Lung (tissue), 12 donors: ENCODE results near the gene MIPEP. TPM values are rescaled to one million over a fixed set of nuclear protein-coding genes. Genes with fewer than 3 reads are reported as not detected.

Experiments
- ATAC-seq: fragments of 200-7000 bp; cut with Tn5 transposase; one replicate; pipeline ENCODE4 v1.9.1; 2020; ENCODE audit warnings: moderate number of reproducible peaks; ENCODE audit not compliant: insufficient read depth, low FRiP score
- DNase-seq, 3 donors: peaks; one replicate each; pipeline ENCODE4 v3.0.0-alpha.2; 2013 to 2017
- H3K27ac ChIP-seq, 2 donors: one replicate each; pipeline ENCODE4 v1.5.1; 2013; ENCODE audit warnings: mild to moderate bottlenecking in 2 of 2, moderate library complexity in 2 of 2, control low read depth in 1 of 2, inconsistent platforms in 1 of 2, low read depth in 1 of 2, low read length in 1 of 2
- H3K27me3 ChIP-seq, 3 donors: one replicate each; pipeline ENCODE4 v1.5.1; 2013; ENCODE audit warnings: low read length in 2 of 3; ENCODE audit not compliant: control insufficient read depth in 3 of 3, insufficient read depth in 3 of 3
- H3K36me3 ChIP-seq, 4 donors: one replicate each; pipeline ENCODE4 v1.5.1; 2013; ENCODE audit warnings: low read length in 4 of 4, mild to moderate bottlenecking in 1 of 4, moderate library complexity in 1 of 4; ENCODE audit not compliant: control insufficient read depth in 4 of 4, insufficient read depth in 4 of 4
- H3K4me1 ChIP-seq, 5 donors: one replicate each; pipeline ENCODE4 v1.5.1; 2013; ENCODE audit warnings: low read length in 5 of 5, mild to moderate bottlenecking in 2 of 5, moderate library complexity in 1 of 5; ENCODE audit not compliant: control insufficient read depth in 5 of 5, insufficient read depth in 5 of 5
- H3K4me3 ChIP-seq: one replicate; pipeline ENCODE4 v1.5.1; 2013; ENCODE audit warnings: mild to moderate bottlenecking, control low read depth, moderate library complexity
- H3K9ac ChIP-seq, 2 donors: one replicate each; pipeline ENCODE4 v1.5.1; 2013; ENCODE audit warnings: low read length in 2 of 2, control low read depth in 1 of 2; ENCODE audit not compliant: insufficient read depth in 1 of 2
- H3K9me3 ChIP-seq, 4 donors: one replicate each; pipeline ENCODE4 v1.5.1; 2013; ENCODE audit warnings: low read length in 3 of 4, mild to moderate bottlenecking in 1 of 4, moderate library complexity in 1 of 4; ENCODE audit not compliant: control insufficient read depth in 4 of 4, insufficient read depth in 3 of 4
- WGBS, 2 donors: extraction: QIAGEN DNeasy Blood & Tissue Kit; methylation state at CpG; one replicate each; pipeline ENCODE4 v1.1.7; 2013; 5-methylcytosine and 5-hydroxymethylcytosine counted together
- polyA plus RNA-seq, 2 donors: library from polyadenylated mRNA; stranded (reverse); fragments of 200-250 nt; gene quantifications; one replicate each; pipeline ENCODE4 v1.2.1, GENCODE V29; 2013
- total RNA-seq, 2 donors: library from RNA; depleted of rRNA in 1 of 2; stranded (reverse); fragments of >200 nt in 1 of 2; gene quantifications; one replicate each; pipeline ENCODE4 v1.2.1, GENCODE V29; 2014 to 2021
- TF ChIP-seq, protein P1 (sequence below): IDR thresholded peaks from 2 replicates; pipeline ENCODE4 v1.5.1; 2012; ENCODE audit warnings: mild to moderate bottlenecking; ENCODE audit errors: control extremely low read depth, extremely low read depth
- donor health status: control.
- donor health status: control.
- donor health status: Bipolar disorder and iron deficiency.
- donor health status: healthy.
- donor health status: DM: yes; HTN: yes; CAD: no.

The MIPEP gene
- total and polyA plus RNA-seq, 4 donors = 12.9 to 35.1 (median 25.3) TPM

DNA sequence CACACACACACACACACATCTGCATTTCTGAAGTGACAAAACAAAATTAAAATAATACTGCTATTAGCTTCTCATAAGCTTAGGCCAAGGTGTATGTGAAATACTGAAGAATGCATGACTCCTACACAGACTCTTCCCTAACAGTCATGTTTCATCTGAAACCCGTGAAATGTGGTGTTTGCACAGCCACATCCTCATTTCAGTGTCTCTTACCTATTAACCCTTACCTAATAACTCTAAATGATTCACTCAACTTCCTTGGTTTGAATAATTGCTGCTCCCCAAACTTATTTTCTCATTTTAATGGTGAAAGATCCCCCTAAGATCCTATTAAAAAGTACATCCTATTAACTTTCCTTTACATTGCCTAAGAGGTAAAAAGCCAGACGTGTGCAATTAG lies 117.6 kb downstream of the MIPEP start:
- H3K36me3 ChIP-seq = no peaks in the 10 kb centered on the region
- peaks cover 0 to 39% (median 7%) of the 10 kb centered on the region in 5 donors for H3K4me1 ChIP-seq
- H3K27me3 ChIP-seq = no peaks in the 10 kb centered on the region
- TF ChIP-seq, protein P1, sequence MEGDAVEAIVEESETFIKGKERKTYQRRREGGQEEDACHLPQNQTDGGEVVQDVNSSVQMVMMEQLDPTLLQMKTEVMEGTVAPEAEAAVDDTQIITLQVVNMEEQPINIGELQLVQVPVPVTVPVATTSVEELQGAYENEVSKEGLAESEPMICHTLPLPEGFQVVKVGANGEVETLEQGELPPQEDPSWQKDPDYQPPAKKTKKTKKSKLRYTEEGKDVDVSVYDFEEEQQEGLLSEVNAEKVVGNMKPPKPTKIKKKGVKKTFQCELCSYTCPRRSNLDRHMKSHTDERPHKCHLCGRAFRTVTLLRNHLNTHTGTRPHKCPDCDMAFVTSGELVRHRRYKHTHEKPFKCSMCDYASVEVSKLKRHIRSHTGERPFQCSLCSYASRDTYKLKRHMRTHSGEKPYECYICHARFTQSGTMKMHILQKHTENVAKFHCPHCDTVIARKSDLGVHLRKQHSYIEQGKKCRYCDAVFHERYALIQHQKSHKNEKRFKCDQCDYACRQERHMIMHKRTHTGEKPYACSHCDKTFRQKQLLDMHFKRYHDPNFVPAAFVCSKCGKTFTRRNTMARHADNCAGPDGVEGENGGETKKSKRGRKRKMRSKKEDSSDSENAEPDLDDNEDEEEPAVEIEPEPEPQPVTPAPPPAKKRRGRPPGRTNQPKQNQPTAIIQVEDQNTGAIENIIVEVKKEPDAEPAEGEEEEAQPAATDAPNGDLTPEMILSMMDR = no peak
- no peak overlapping the region for H3K27ac ChIP-seq
- 54 to 55% methylated on average over 2 of the region's 2 CpGs for WGBS, 2 donors
- no peaks in the 10 kb centered on the region for H3K9me3 ChIP-seq
- H3K4me3 ChIP-seq = no peak overlapping the region
- ATAC-seq = no peak
- no peak for DNase-seq
- H3K9ac ChIP-seq = no peak overlapping the region

DNA sequence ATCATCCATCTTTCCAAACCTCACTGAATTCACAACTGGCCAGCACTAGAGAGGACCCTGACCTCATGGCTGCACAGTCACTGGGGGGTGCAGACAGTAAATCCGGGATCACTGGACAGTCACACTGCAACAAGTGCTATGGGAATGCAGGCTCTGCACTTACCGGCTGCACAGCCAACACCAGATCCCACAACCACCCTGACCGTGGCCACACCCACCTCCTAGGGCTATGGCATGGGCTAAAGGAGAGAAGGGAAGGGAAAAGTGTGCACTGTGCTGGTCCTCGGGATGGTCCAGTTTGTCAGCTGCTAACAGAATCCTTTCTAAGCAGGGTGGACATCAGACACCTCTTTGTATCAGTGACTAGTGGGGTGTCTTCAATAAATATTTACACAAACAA lies 118.2 kb downstream of the MIPEP start:
- WGBS, 2 donors = 92 to 93% methylated on average over 4 of the region's 4 CpGs
- ATAC-seq (no peak), DNase-seq (no peak)

DNA sequence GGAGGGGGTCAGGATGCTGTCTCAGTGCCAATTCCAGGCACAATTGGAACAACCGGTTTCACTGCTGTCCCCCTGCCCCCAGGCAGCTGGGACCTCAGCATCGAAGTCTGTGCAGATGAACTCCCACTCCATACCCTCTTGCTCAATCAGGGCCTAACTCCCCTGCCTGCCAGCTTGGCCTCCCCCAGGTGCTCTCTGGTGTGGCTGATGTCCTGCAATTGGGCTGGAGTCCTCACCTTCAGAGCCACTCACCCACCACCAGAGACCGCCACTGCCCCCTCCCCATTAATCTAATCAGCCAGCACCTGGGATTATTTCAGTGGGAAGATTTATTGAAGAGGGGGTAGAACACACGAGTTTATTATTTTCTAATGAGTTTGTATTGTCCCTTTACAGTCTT lies 118.8 kb downstream of the MIPEP start:
- no peak overlapping the region for H3K4me3 ChIP-seq
- DNase-seq (no peak), ATAC-seq (no peak)
- peaks cover 0 to 1% (median 0%) of the 10 kb centered on the region in 4 donors for H3K36me3 ChIP-seq
- H3K27me3 ChIP-seq = no peaks in the 10 kb centered on the region
- no peak overlapping the region for H3K27ac ChIP-seq
- no peak overlapping the region for H3K9ac ChIP-seq
- TF ChIP-seq, protein P1 = no peak
- peaks cover 0 to 28% (median 3%) of the 10 kb centered on the region in 5 donors for H3K4me1 ChIP-seq
- WGBS, 2 donors = 87 to 89% methylated on average over 4 of the region's 4 CpGs
- no peaks in the 10 kb centered on the region for H3K9me3 ChIP-seq

More for the DNA sequence above, 118.2 kb downstream of the MIPEP start:
- TF ChIP-seq, protein P1 = no peak
- Histone ChIP-seq H3K9me3 (no peaks in the 10 kb centered on the region), H3K36me3 (no peaks in the 10 kb centered on the region), H3K4me3 (no peak overlapping the region), H3K9ac (no peak overlapping the region), H3K4me1 (peaks cover 0 to 33% (median 3%) of the 10 kb centered on the region in 5 donors), H3K27ac (no peak overlapping the region), H3K27me3 (no peaks in the 10 kb centered on the region)

DNA sequence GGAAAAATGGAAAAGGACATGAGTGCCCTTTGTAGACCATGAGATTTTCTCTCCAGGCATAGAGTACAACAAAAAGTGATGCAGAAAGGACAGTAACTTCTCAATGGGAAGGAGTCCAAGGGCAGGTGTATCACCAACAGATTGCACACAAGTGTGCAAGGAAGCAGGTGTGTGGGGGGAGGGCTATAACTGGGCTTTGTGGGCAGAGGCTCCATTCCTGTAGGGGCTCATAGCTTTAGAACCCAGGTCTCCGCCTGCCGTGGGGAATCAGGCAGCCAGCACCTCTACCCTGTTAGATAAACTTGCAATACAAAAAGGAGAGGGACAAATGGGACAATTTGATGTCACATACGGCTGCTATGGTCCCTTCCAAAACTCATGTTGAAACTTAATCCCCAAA lies 119.8 kb downstream of the MIPEP start:
- WGBS, 2 donors = 97% methylated on average over 3 of the region's 3 CpGs
- TF ChIP-seq, protein P1 = no peak
- H3K36me3 ChIP-seq = peaks cover 0 to 2% (median 0%) of the 10 kb centered on the region in 4 donors
- H3K4me1 ChIP-seq = peaks cover 0 to 28% (median 3%) of the 10 kb centered on the region in 5 donors
- H3K9ac ChIP-seq = no peak overlapping the region
- no peak for DNase-seq
- H3K27ac ChIP-seq = no peak overlapping the region
- no peaks in the 10 kb centered on the region for H3K27me3 ChIP-seq
- ATAC-seq = no peak
- no peaks in the 10 kb centered on the region for H3K9me3 ChIP-seq
- H3K4me3 ChIP-seq = no peak overlapping the region
